ENCODE results near the gene PTPRF. TPM values are rescaled to one million over a fixed set of nuclear protein-coding genes. Genes with fewer than 3 reads are reported as not detected.

The PTPRF gene
- total RNA-seq, 2 donors from 2014 or later = 182 to 292 TPM

GRCh38 chr1:43526002-43526401 is 4.7 kb upstream of the PTPRF start:
- H3K9me3 ChIP-seq = no peaks in the 10 kb centered on the region
- no peak for DNase-seq (ENCODE audit: low spot score)
- TF ChIP-seq POLR2A (IDR thresholded peaks at IDR 0.05) (no peak), POLR2AphosphoS5 (IDR thresholded peaks at IDR 0.05) (no peak), CTCF (IDR thresholded peaks at IDR 0.05) (no peak)
- intact Hi-C loops (cut with DNase I) = loop anchor here (5.0 to 10.0 kb wide), 3 partner anchors 236 to 406 kb away; partner anchors contain the start of gene ARTN
- no peak overlapping the region for H3K4me3 ChIP-seq
- peaks cover 8% of the 10 kb centered on the region for H3K4me1 ChIP-seq (replicated peaks)
- no peaks in the 10 kb centered on the region for H3K27me3 ChIP-seq (replicated peaks; ENCODE audit: insufficient read depth)
- H3K27ac ChIP-seq = no peak overlapping the region
- H3K36me3 ChIP-seq = no peaks in the 10 kb centered on the region
- 83% methylated on average over 10 of the region's 10 CpGs for WGBS

- DNase-seq (ENCODE audit: low spot score) = no peak
- Histone ChIP-seq H3K4me1 (replicated peaks) (peaks cover 8% of the 10 kb centered on the region), H3K9me3 (no peaks in the 10 kb centered on the region), H3K27me3 (replicated peaks; ENCODE audit: insufficient read depth) (no peaks in the 10 kb centered on the region), H3K36me3 (no peaks in the 10 kb centered on the region), H3K4me3 (no peak overlapping the region), H3K27ac (no peak overlapping the region)
- 90% methylated on average over 9 of the region's 12 CpGs for WGBS
- intact Hi-C loops (cut with DNase I) = loop anchor here (5.0 to 10.0 kb wide), 3 partner anchors 235 to 405 kb away; partner anchors contain the start of gene ARTN
- no peak for TF ChIP-seq POLR2AphosphoS5 (IDR thresholded peaks at IDR 0.05)
- no peak for TF ChIP-seq CTCF (IDR thresholded peaks at IDR 0.05)
- no peak for TF ChIP-seq POLR2A (IDR thresholded peaks at IDR 0.05)
These were observed 3.4 kb upstream of the PTPRF start for GRCh38 chr1:43527111-43527878.

GRCh38 chr1:43529206-43529731 is 1.4 kb upstream of the PTPRF start:
- peak overlapping the region in 1 of 2 donors; percentile 27 for H3K27ac ChIP-seq
- peaks cover 16% of the 10 kb centered on the region for H3K4me1 ChIP-seq (replicated peaks)
- H3K27me3 ChIP-seq (replicated peaks; ENCODE audit: insufficient read depth) = no peaks in the 10 kb centered on the region
- intact Hi-C loops (cut with DNase I) = loop anchor here (5.0 to 10.0 kb wide), 3 partner anchors 233 to 403 kb away; partner anchors contain the start of gene ARTN
- TF ChIP-seq CTCF (IDR thresholded peaks at IDR 0.05) = peak; percentile 87 to 99 (median 98)
- TF ChIP-seq POLR2A (IDR thresholded peaks at IDR 0.05) = no peak
- peak; percentile 91 for TF ChIP-seq POLR2AphosphoS5 (IDR thresholded peaks at IDR 0.05)
- DNase-seq (ENCODE audit: low spot score) = peak; percentile 86
- H3K4me3 ChIP-seq = no peak overlapping the region
- no peaks in the 10 kb centered on the region for H3K36me3 ChIP-seq
- H3K9me3 ChIP-seq = no peaks in the 10 kb centered on the region
- 18% methylated on average over 11 of the region's 11 CpGs for WGBS

- H3K36me3 ChIP-seq = no peaks in the 10 kb centered on the region
- peaks cover 35% of the 10 kb centered on the region for H3K4me1 ChIP-seq (replicated peaks)
- H3K27ac ChIP-seq = peak overlapping the region; percentile 92 to 97
- H3K9me3 ChIP-seq = no peaks in the 10 kb centered on the region
- peak overlapping the region; percentile 91 to 95 for H3K4me3 ChIP-seq
- WGBS = 1% methylated on average over 49 of the region's 102 CpGs
- peak; percentile 62 for DNase-seq (ENCODE audit: low spot score)
- H3K27me3 ChIP-seq (replicated peaks; ENCODE audit: insufficient read depth) = no peaks in the 10 kb centered on the region
- TF ChIP-seq POLR2A (IDR thresholded peaks at IDR 0.05) (peak; percentile 61), CTCF (IDR thresholded peaks at IDR 0.05) (no peak), POLR2AphosphoS5 (IDR thresholded peaks at IDR 0.05) (peak; percentile 4)
- intact Hi-C loops (cut with DNase I) = loop anchor here (2.0 to 5.0 kb wide), 2 partner anchors 119 to 176 kb away; partner anchors contain the start of genes KDM4A and ST3GAL3
These were observed 623 bp downstream of the PTPRF start for GRCh38 chr1:43531107-43531905.
